D341Med (cell line): ENCODE data around the gene JPT1.
A peak's percentile ranks its signal among the peaks of the same experiment; 100 is the strongest.
"Not testable (repeated sequence)": the region's sequence is repeated elsewhere in the genome, so short reads cannot be mapped to it uniquely, and the experiment has no call there.

Experiments used
- DNase-seq: peaks from one replicate; pipeline ENCODE4 v3.0.0; 2012; ENCODE audit warnings: low spot score

The JPT1 gene

GRCh38 chr17:75130059-75130631 is 24.2 kb downstream of the JPT1 start:
- peak; percentile 73 for DNase-seq

- no peak for DNase-seq
Observed at GRCh38 chr17:75129576-75129975, 24.7 kb downstream of the JPT1 start.

- DNase-seq, result no peak
Observed at GRCh38 chr17:75128694-75129505, 25.4 kb downstream of the JPT1 start.

- not testable (repeated sequence) for DNase-seq
Observed at GRCh38 chr17:75127936-75128335, 26.4 kb downstream of the JPT1 start.

GRCh38 chr17:75126954-75127353 is 27.4 kb downstream of the JPT1 start:
- DNase-seq, result no peak

- no peak for DNase-seq
Observed at GRCh38 chr17:75125984-75126383, 28.3 kb downstream of the JPT1 start.

GRCh38 chr17:75124819-75125162 is 29.5 kb downstream of the JPT1 start:
- no peak for DNase-seq

GRCh38 chr17:75124041-75124818 is 30.1 kb downstream of the JPT1 start:
- DNase-seq, result no peak

- DNase-seq, result peak; percentile 25
Observed at GRCh38 chr17:75118307-75118706, 36.0 kb downstream of the JPT1 start.

GRCh38 chr17:75116737-75117136 is 37.6 kb downstream of the JPT1 start:
- no peak for DNase-seq

- no peak for DNase-seq
Observed at GRCh38 chr17:75115555-75115954, 38.8 kb downstream of the JPT1 start.

- peak; percentile 15 for DNase-seq
Observed at GRCh38 chr17:75114552-75115314, 39.6 kb downstream of the JPT1 start.

- DNase-seq, result peak; percentile 91
Observed at GRCh38 chr17:75113798-75114551, 40.3 kb downstream of the JPT1 start.

- no peak for DNase-seq
Observed at GRCh38 chr17:75111777-75112335, 42.5 kb downstream of the JPT1 start.

GRCh38 chr17:75110234-75110937 is 43.9 kb downstream of the JPT1 start:
- DNase-seq, result no peak

- DNase-seq, result peak; percentile 99
Observed at GRCh38 chr17:75109407-75110233, 44.7 kb downstream of the JPT1 start, which contains the start of gene ARMC7. TSS of gene ARMC7 (plus strand) at chr17:75109969. CDS start at chr17:75110289, 320 bp downstream.

- no peak for DNase-seq
Observed at GRCh38 chr17:75109046-75109406, 45.3 kb downstream of the JPT1 start.

GRCh38 chr17:75108193-75108592 is 46.1 kb downstream of the JPT1 start:
- DNase-seq, result no peak
